Progenitor cell of endocrine pancreas (in vitro differentiated cells): ENCODE results near the gene GFAP. TPM values are rescaled to one million over a fixed set of nuclear protein-coding genes. Genes with fewer than 3 reads are reported as not detected.

Source experiments
- DNase-seq: peaks from one replicate; pipeline ENCODE4 v3.0.0; 2021; ENCODE audit warnings: low spot score; ENCODE audit not compliant: unreplicated experiment
- H3K27ac Mint-ChIP-seq: 2 replicates; pipeline ENCODE4 v1.8.0; 2021; ENCODE audit warnings: mild to moderate bottlenecking, moderate library complexity, mixed read lengths
- H3K27me3 Mint-ChIP-seq: 2 replicates; pipeline ENCODE4 v1.8.0; 2021; ENCODE audit warnings: mixed read lengths
- H3K36me3 Mint-ChIP-seq: 2 replicates; pipeline ENCODE4 v1.8.0; 2022; ENCODE audit warnings: mixed read lengths; ENCODE audit not compliant: insufficient read depth
- H3K4me1 Mint-ChIP-seq: 2 replicates; pipeline ENCODE4 v1.8.0; 2021; ENCODE audit warnings: low read depth, mixed read lengths
- H3K4me3 Mint-ChIP-seq: 2 replicates; pipeline ENCODE4 v1.8.0; 2021; ENCODE audit warnings: low read depth, mild to moderate bottlenecking, moderate library complexity, mixed read lengths
- H3K9me3 Mint-ChIP-seq: 2 replicates; pipeline ENCODE4 v1.8.0; 2021; ENCODE audit warnings: low read depth, mixed read lengths
- CTCF ChIP-seq: fragments of 200-600 bp; sonication (generic); IDR thresholded peaks from one replicate; pipeline ENCODE4 v1.5.0; 2021; ENCODE audit warnings: antibody characterized with exemption, mild to moderate bottlenecking; ENCODE audit not compliant: unreplicated experiment
- total RNA-seq: library from RNA; stranded (reverse); gene quantifications from 2 replicates; pipeline ENCODE4 v1.2.1, GENCODE V29; 2021

GFAP gene
- total RNA-seq, 1 donor from 2014 or later = not detected

- no peaks in the 10 kb centered on the region for H3K9me3 Mint-ChIP-seq
- DNase-seq = no peak
- H3K4me1 Mint-ChIP-seq = peaks cover 2% of the 10 kb centered on the region
- H3K4me3 Mint-ChIP-seq = no peak overlapping the region
- no peak overlapping the region for H3K27ac Mint-ChIP-seq
- TF ChIP-seq CTCF = no peak
- H3K27me3 Mint-ChIP-seq = peaks cover 30% of the 10 kb centered on the region
- peaks cover 5% of the 10 kb centered on the region for H3K36me3 Mint-ChIP-seq
Observed at GRCh38 chr17:44925731-44926697, 10.7 kb upstream of the GFAP start.

GRCh38 chr17:44924107-44924544, 8.8 kb upstream of the GFAP start:
- no peak for DNase-seq
- Mint-ChIP-seq H3K36me3 (peaks cover 5% of the 10 kb centered on the region), H3K4me1 (peaks cover 2% of the 10 kb centered on the region), H3K27ac (no peak overlapping the region), H3K27me3 (peaks cover 43% of the 10 kb centered on the region), H3K4me3 (no peak overlapping the region), H3K9me3 (no peaks in the 10 kb centered on the region)
- TF ChIP-seq CTCF = no peak

GRCh38 chr17:44922746-44923470, 7.6 kb upstream of the GFAP start:
- H3K4me3 Mint-ChIP-seq = no peak overlapping the region
- DNase-seq = no peak

GRCh38 chr17:44922136-44922535, 6.8 kb upstream of the GFAP start:
- Mint-ChIP-seq H3K4me3 (no peak overlapping the region), H3K4me1 (peaks cover 2% of the 10 kb centered on the region), H3K36me3 (peaks cover 5% of the 10 kb centered on the region), H3K27ac (no peak overlapping the region), H3K27me3 (peaks cover 49% of the 10 kb centered on the region), H3K9me3 (no peaks in the 10 kb centered on the region)
- no peak for DNase-seq
- TF ChIP-seq CTCF = no peak

More at GRCh38 chr17:44922746-44923470, 7.6 kb upstream of the GFAP start:
- Mint-ChIP-seq H3K27me3 (peaks cover 46% of the 10 kb centered on the region), H3K36me3 (peaks cover 5% of the 10 kb centered on the region), H3K9me3 (no peaks in the 10 kb centered on the region), H3K4me1 (peaks cover 2% of the 10 kb centered on the region), H3K27ac (no peak overlapping the region)
- TF ChIP-seq CTCF = no peak

- Mint-ChIP-seq H3K4me3 (no peak overlapping the region), H3K9me3 (no peaks in the 10 kb centered on the region), H3K4me1 (peaks cover 2% of the 10 kb centered on the region), H3K27ac (no peak overlapping the region), H3K27me3 (peaks cover 49% of the 10 kb centered on the region), H3K36me3 (peaks cover 2% of the 10 kb centered on the region)
- no peak for DNase-seq
- TF ChIP-seq CTCF = no peak
Observed at GRCh38 chr17:44921122-44921882, 6.0 kb upstream of the GFAP start.
